Transverse colon (tissue), 4 donors: ENCODE results near the gene SAPCD2. TPM values are rescaled to one million over a fixed set of nuclear protein-coding genes. Genes with fewer than 3 reads are reported as not detected.

Experiments
- DNase-seq: peaks from one replicate; pipeline ENCODE4 v3.0.0-alpha.2; 2019
- H3K27ac ChIP-seq, 4 donors: fragments of 200-600 bp; sonication (generic); 2 replicates each; pipeline ENCODE4 v1.5.1; 2016 to 2018; ENCODE audit warnings: inconsistent platforms in 4 of 4
- H3K27me3 ChIP-seq: fragments of 200-600 bp; sonication (generic); 2 replicates; pipeline ENCODE4 v1.5.1; 2017; ENCODE audit warnings: inconsistent platforms
- H3K36me3 ChIP-seq, 4 donors: fragments of 200-600 bp; sonication (generic); 2 replicates each; pipeline ENCODE4 v1.5.1; 2017 to 2019; ENCODE audit warnings: inconsistent platforms in 4 of 4
- H3K4me1 ChIP-seq, 4 donors: fragments of 200-600 bp; sonication (generic); 2 replicates each; pipeline ENCODE4 v1.5.1; 2017 to 2020; ENCODE audit warnings: inconsistent platforms in 4 of 4
- H3K4me3 ChIP-seq, 4 donors: fragments of 200-600 bp; sonication (generic); 1 replicate in 1 of 4; 2 replicates in 3 of 4; pipeline versions ENCODE4 v1.5.1 to v1.6.1; 2017 to 2019; ENCODE audit warnings: inconsistent platforms in 4 of 4
- H3K9me3 ChIP-seq, 2 donors: fragments of 200-600 bp; sonication (generic); 2 replicates each; pipeline ENCODE4 v1.5.1; 2017 to 2019; ENCODE audit warnings: inconsistent platforms in 2 of 2
- EP300 ChIP-seq: sonication (generic); formaldehyde crosslinking; IDR thresholded peaks from one replicate; pipeline ENCODE4 v1.6.1; 2017; ENCODE audit warnings: antibody characterized with exemption, low read depth
- POLR2A ChIP-seq: fragments of 450-650 bp; IDR thresholded peaks from one replicate; pipeline ENCODE4 v1.6.1; 2016; ENCODE audit warnings: antibody characterized with exemption, mild to moderate bottlenecking, moderate library complexity
- POLR2AphosphoS5 ChIP-seq, 3 donors: sonication (generic); formaldehyde crosslinking; IDR thresholded peaks; one replicate each; pipeline ENCODE4 v1.6.1; 2016; ENCODE audit warnings: antibody characterized with exemption in 3 of 3
- WGBS, 2 donors: methylation state at CpG; one replicate each; pipeline ENCODE4 v1.1.5; 2018; ENCODE audit warnings: low coverage in 1 of 2; 5-methylcytosine and 5-hydroxymethylcytosine counted together
- in situ Hi-C, 4 donors: fragments of 200-750 bp; cut with MboI; loops; one replicate each; pipeline versions ENCODE4 v1.15.0 to v1.15.1; 2017; ENCODE audit warnings: low sequenced_read_pairs in 3 of 4, low pct_ligation_motif_present in 1 of 4, low pct_unique_long_range_greater_than_20kb in 1 of 4
- intact Hi-C: fragments of 100-400 bp; cut with DNase I; formaldehyde crosslinking; loops from one replicate; pipeline ENCODE4 v1.15.1; 2023; ENCODE audit warnings: low total_unique reads
- total RNA-seq, 4 donors: library from RNA; depleted of rRNA; stranded (reverse); fragments of >200 nt; gene quantifications; one replicate each; pipeline ENCODE4 v1.1.0, GENCODE V29; 2016
- TF ChIP-seq, protein P1 (sequence below), 5 experiments: fragments of 200-600 bp in 3 of 5; fragments of 450-650 bp in 2 of 5; sonication (generic) in 3 of 5; IDR thresholded peaks; 1 replicate in 2 of 5; 2 replicates in 3 of 5; pipeline ENCODE4 v1.5.1; 2016 to 2017; ENCODE audit warnings: antibody characterized with exemption in 5 of 5, inconsistent platforms in 3 of 5, mild to moderate bottlenecking in 2 of 5, moderate library complexity in 1 of 5

The SAPCD2 gene
- total RNA-seq, 4 donors from 2014 or later, result 0.37 to 37.2 (median 3.3) TPM

DNA sequence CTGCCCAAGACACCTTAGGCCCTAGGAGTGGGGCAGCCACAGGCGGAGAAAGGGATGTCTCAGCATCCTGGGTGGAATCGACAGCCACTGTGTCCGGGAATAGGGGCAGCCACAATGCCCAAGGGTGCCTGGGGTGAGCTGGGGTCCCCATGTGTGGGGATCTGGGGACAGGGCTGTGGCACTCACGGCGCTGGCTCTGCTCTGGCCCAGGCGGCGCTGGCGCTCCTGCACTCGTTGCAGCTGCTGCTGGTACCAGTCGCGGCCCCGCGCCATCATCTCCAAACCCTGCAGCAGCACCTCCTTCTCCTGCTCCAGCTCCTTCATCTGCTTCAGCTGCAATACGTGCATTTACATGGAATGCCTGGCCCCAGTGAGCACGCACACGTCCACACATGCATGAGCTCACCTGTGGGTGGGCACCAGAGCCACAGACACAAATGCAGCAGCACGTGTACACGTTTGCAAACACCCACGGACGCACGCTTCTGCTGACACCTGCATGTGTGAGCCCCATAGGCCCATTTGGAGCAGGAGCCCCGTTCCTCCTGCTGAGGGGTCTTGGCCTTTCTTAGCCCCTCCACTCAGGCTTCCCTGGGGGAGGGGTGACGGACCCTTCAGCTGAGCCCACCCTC lies 4.9 kb downstream of the SAPCD2 start:
- DNase-seq, result no peak
- no peaks in the 10 kb centered on the region for H3K36me3 ChIP-seq
- H3K27ac ChIP-seq, result no peak overlapping the region
- in situ Hi-C loops (no loop called here), intact Hi-C loops (no loop called here)
- 90% methylated on average over 23 of the region's 23 CpGs; no CpG with 5 or more reads in 1 of the 2 donors for WGBS, 2 donors
- TF ChIP-seq POLR2A (no peak), EP300 (no peak), POLR2AphosphoS5 (IDR thresholded peaks at IDR 0.05) (no peak)
- TF ChIP-seq, protein P1, sequence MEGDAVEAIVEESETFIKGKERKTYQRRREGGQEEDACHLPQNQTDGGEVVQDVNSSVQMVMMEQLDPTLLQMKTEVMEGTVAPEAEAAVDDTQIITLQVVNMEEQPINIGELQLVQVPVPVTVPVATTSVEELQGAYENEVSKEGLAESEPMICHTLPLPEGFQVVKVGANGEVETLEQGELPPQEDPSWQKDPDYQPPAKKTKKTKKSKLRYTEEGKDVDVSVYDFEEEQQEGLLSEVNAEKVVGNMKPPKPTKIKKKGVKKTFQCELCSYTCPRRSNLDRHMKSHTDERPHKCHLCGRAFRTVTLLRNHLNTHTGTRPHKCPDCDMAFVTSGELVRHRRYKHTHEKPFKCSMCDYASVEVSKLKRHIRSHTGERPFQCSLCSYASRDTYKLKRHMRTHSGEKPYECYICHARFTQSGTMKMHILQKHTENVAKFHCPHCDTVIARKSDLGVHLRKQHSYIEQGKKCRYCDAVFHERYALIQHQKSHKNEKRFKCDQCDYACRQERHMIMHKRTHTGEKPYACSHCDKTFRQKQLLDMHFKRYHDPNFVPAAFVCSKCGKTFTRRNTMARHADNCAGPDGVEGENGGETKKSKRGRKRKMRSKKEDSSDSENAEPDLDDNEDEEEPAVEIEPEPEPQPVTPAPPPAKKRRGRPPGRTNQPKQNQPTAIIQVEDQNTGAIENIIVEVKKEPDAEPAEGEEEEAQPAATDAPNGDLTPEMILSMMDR (IDR thresholded peaks at IDR 0.05), result no peak
- no peak overlapping the region for H3K4me3 ChIP-seq
- H3K27me3 ChIP-seq, result peaks cover 14% of the 10 kb centered on the region
- H3K4me1 ChIP-seq, result peaks cover 3 to 20% (median 15%) of the 10 kb centered on the region in 4 donors
- H3K9me3 ChIP-seq, result no peaks in the 10 kb centered on the region

DNA sequence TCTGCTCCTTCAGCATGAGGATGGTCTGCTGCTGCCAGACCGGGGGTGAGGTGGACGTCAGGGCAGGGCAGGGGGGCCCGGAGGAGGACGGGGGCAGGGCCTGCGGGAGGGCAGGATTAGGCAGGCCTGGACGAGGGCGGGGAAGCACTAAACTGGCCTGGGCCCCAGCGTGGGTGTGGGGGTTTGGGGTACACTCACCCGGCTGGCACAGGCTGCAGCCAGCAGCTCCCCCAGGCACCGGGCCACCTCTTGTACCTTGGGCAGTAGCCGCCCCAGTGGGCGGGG lies 5.5 kb downstream of the SAPCD2 start:
- peaks cover 3 to 20% (median 15%) of the 10 kb centered on the region in 4 donors for H3K4me1 ChIP-seq
- no peak overlapping the region for H3K4me3 ChIP-seq
- H3K36me3 ChIP-seq, result no peaks in the 10 kb centered on the region
- no peaks in the 10 kb centered on the region for H3K9me3 ChIP-seq
- TF ChIP-seq POLR2AphosphoS5 (IDR thresholded peaks at IDR 0.05) (no peak), POLR2A (no peak), EP300 (no peak)
- TF ChIP-seq, protein P1 (IDR thresholded peaks at IDR 0.05), result no peak
- H3K27me3 ChIP-seq, result peaks cover 13% of the 10 kb centered on the region
- intact Hi-C loops (no loop called here), in situ Hi-C loops (no loop called here)
- H3K27ac ChIP-seq, result no peak overlapping the region
- WGBS, 2 donors, result 89% methylated on average over 12 of the region's 12 CpGs; no CpG with 5 or more reads in 1 of the 2 donors
- no peak for DNase-seq

DNA sequence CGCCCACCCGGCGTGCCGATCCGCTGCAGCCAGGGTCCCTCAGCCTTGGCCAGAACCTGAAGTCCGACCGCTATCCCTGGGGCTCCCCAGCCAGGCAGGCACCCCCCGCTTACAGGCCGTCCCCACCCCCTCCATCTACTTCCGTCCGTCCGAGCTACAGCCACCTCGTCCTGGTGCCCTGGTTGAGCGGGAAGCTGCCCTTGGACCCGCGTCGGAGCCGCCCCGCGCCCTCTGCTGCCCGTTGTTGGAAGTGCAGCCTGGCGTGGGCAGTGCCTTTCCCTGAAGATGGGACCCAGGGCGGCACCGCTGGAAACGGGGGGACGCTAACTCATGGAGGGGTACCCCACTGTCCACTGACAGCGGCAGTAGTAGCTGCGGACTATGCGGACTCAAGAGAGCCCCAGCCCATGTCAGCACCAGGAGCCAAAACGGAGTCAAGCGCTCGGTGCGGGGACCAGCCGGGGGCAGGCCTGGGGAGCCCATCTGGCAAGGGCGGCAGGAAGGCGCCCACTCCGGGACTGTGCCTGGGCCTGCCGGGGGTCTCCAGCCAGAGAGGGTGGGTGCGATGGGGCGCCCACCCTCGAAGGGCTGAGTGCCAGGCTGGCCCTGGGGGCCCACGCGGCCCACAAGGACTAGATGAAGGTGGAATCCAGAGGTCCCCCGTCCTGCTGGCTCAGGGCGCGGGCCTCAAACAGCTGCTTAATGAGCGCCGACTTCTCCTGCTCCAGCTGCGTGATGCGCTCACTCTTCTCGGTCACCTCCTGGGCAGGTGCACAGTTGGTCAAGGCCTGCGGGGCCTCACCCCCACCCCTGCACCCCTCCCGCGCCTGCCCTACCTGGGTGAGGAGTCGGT lies 6.1 kb downstream of the SAPCD2 start:
- H3K4me1 ChIP-seq, result peaks cover 3 to 14% (median 9%) of the 10 kb centered on the region in 4 donors
- peak; percentile 75 for DNase-seq
- in situ Hi-C loops, result no loop called here

More for the DNA sequence above, 6.1 kb downstream of the SAPCD2 start:
- no peaks in the 10 kb centered on the region for H3K36me3 ChIP-seq
- TF ChIP-seq, protein P1 (IDR thresholded peaks at IDR 0.05), result peak; percentile 97 to 99 (median 98)
- no peak for TF ChIP-seq EP300
- H3K4me3 ChIP-seq, result no peak overlapping the region
- 46% methylated on average over 46 of the region's 55 CpGs; no CpG with 5 or more reads in 1 of the 2 donors for WGBS, 2 donors
- intact Hi-C loops, result no loop called here
- peaks cover 8% of the 10 kb centered on the region for H3K27me3 ChIP-seq
- no peaks in the 10 kb centered on the region for H3K9me3 ChIP-seq
- no peak overlapping the region for H3K27ac ChIP-seq
